Measurements from ENCODE around the gene ZC3H4. TPM values are rescaled to one million over a fixed set of nuclear protein-coding genes. Genes with fewer than 3 reads are reported as not detected.

The ZC3H4 gene
- total RNA-seq, 1 donor from 2014 or later: 22.1 TPM

DNA sequence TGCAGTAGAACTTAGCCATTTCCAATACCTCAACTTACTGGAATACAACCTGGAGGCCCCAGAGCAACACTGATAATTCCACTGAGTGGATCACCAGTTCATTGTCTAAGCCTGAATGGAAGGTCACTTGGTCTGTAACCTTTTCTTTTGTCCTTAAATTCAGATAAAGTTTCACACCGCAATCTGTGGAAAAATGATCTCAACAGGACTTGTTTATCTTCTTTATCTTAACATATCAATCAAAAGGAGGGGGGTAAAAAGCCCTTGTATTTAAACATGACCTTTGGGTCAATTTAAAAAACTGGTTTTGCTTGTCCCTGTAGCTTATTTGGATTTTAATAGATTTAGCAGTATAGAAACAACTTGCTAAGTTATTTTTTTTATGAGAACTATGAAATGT is 38.6 kb upstream of the ZC3H4 start:
- Histone ChIP-seq H3K4me1 (peaks cover 32% of the 10 kb centered on the region), H3K27me3 (ENCODE audit: low read depth) (no peaks in the 10 kb centered on the region), H3K9me3 (replicated peaks) (no peaks in the 10 kb centered on the region), H3K27ac (replicated peaks) (no peak overlapping the region), H3K36me3 (peaks cover 61% of the 10 kb centered on the region), H3K4me3 (no peak overlapping the region)
- intact Hi-C loops (cut with micrococcal nuclease): loop anchor here (5.0 to 10.0 kb wide), 2 partner anchors 63 to 95 kb away; no protein-coding TSS in a partner anchor
- DNase-seq: no peak
- TF ChIP-seq, protein P1, sequence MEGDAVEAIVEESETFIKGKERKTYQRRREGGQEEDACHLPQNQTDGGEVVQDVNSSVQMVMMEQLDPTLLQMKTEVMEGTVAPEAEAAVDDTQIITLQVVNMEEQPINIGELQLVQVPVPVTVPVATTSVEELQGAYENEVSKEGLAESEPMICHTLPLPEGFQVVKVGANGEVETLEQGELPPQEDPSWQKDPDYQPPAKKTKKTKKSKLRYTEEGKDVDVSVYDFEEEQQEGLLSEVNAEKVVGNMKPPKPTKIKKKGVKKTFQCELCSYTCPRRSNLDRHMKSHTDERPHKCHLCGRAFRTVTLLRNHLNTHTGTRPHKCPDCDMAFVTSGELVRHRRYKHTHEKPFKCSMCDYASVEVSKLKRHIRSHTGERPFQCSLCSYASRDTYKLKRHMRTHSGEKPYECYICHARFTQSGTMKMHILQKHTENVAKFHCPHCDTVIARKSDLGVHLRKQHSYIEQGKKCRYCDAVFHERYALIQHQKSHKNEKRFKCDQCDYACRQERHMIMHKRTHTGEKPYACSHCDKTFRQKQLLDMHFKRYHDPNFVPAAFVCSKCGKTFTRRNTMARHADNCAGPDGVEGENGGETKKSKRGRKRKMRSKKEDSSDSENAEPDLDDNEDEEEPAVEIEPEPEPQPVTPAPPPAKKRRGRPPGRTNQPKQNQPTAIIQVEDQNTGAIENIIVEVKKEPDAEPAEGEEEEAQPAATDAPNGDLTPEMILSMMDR (IDR thresholded peaks at IDR 0.05; ENCODE audit: borderline replicate concordance): no peak

DNA sequence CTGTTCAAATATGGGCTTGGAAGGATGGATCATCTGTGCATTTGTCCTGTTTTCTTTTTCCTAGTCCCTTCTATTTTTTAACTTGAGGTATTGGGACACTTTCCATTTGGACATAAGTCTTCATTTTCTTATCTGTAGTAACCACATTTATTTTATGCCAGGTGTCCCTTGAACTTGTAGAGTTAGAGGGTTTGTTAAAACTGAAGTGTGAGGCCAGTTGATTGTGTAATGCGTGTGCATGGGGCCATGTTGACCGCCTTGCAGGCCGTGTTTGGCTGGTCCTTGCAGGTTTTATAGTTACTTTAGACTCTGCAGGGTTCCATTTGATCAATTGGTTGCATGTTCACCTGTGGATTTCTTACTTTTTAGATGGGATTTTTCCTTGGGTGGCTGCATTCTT is 38.1 kb upstream of the ZC3H4 start:
- H3K27ac ChIP-seq (replicated peaks): no peak overlapping the region
- no peaks in the 10 kb centered on the region for H3K9me3 ChIP-seq (replicated peaks)
- no peak overlapping the region for H3K4me3 ChIP-seq
- peaks cover 26% of the 10 kb centered on the region for H3K4me1 ChIP-seq
- no peak for DNase-seq
- TF ChIP-seq, protein P1 (IDR thresholded peaks at IDR 0.05; ENCODE audit: borderline replicate concordance): no peak
- H3K27me3 ChIP-seq (ENCODE audit: low read depth): no peaks in the 10 kb centered on the region
- H3K36me3 ChIP-seq: peaks cover 66% of the 10 kb centered on the region
- intact Hi-C loops (cut with micrococcal nuclease): loop anchor here (5.0 to 10.0 kb wide), 2 partner anchors 63 to 96 kb away; no protein-coding TSS in a partner anchor

DNA sequence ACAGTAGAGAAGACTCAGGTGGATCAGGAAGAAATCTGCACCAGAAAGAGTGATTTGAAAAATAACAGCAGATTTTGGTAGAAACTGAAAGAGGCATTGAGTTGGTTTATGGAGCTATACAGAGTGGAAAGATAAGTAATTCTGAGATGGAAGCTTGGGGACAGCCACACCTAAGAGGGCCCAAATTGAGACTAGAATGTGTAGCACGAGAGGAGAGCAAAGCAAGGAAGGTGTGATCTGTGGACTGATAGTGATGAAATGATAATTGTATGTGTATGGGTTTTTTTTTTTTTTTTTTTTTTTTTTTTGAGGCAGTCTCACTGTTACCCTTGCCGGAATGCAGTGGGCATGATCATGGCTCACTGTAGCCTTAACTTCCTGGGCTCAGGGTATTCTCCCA is 33.3 kb upstream of the ZC3H4 start:
- TF ChIP-seq, protein P1 (IDR thresholded peaks at IDR 0.05; ENCODE audit: borderline replicate concordance): no peak
- Histone ChIP-seq H3K9me3 (replicated peaks) (no peaks in the 10 kb centered on the region), H3K36me3 (peaks cover 69% of the 10 kb centered on the region), H3K27me3 (ENCODE audit: low read depth) (no peaks in the 10 kb centered on the region), H3K4me1 (peaks cover 5% of the 10 kb centered on the region), H3K27ac (replicated peaks) (no peak overlapping the region), H3K4me3 (no peak overlapping the region)
- no peak for DNase-seq
- intact Hi-C loops (cut with micrococcal nuclease): no loop called here

DNA sequence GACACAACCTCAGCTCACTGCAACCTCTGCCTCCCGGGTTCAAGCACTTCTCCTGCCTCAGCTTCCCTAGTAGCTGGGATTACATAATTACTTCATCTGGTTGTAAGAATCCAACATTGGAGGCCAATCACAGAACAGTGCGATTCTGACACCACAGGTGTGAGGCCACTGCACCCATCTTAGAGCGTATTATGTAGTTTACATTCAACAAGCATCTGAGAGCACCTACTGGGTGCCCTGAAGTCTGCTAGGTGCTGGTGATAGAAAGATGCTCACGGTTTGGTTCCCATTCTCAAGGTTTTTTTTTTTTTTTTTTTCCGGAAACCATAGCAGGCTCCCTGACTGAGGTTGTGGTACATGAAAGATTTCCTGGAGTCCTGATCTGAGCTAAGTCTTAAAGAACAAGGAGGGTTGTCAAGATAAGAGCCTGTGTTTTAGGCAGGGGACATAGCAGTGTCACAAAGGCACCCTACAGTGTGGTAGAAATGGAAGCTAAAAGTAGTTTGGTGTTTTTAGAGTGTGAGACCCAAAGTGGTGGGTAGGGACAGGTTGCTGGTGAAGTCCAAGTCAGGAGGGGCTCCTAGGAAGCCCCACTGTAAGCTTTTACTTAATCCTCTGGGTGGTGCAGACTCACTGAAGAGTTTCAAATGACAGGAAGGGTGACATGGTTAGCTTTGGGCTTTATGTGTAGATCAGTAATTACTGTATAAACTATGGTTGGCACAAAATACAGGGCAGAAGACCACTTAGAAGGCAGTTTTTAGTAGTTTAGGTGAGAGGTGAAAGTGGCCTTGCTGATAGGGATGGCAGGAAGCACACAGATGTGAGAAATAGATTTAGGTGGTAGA is 32.3 kb upstream of the ZC3H4 start:
- intact Hi-C loops (cut with micrococcal nuclease): no loop called here
- no peak overlapping the region for H3K27ac ChIP-seq (replicated peaks)
- peaks cover 11% of the 10 kb centered on the region for H3K4me1 ChIP-seq
- TF ChIP-seq, protein P1 (IDR thresholded peaks at IDR 0.05; ENCODE audit: borderline replicate concordance): no peak
- no peak overlapping the region for H3K4me3 ChIP-seq
- H3K9me3 ChIP-seq (replicated peaks): no peaks in the 10 kb centered on the region
- H3K27me3 ChIP-seq (ENCODE audit: low read depth): no peaks in the 10 kb centered on the region
- DNase-seq: no peak
- H3K36me3 ChIP-seq: peaks cover 59% of the 10 kb centered on the region

DNA sequence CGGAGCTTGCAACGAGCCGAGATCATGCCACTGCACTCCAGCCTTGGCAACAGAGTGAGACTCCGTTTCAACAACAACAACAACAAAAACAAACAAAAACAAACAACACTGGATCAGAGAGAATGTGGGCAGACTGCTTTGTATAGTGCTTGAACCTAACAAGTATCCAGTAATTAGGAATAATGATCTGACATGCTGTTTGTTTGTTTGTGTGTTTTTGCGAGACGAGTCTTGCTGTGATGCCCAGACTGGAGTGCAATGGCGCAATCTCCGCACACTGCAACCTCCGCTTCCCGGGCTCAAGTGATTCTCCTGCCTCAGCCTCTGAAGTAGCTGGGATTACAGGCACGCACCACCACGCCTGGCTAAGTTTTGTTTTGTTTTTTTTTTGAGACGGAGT is 31.1 kb upstream of the ZC3H4 start:
- Histone ChIP-seq H3K9me3 (replicated peaks) (no peaks in the 10 kb centered on the region), H3K36me3 (peaks cover 51% of the 10 kb centered on the region), H3K27me3 (ENCODE audit: low read depth) (no peaks in the 10 kb centered on the region), H3K4me3 (no peak overlapping the region), H3K27ac (replicated peaks) (no peak overlapping the region), H3K4me1 (peaks cover 7% of the 10 kb centered on the region)
- TF ChIP-seq, protein P1 (IDR thresholded peaks at IDR 0.05; ENCODE audit: borderline replicate concordance): no peak
- intact Hi-C loops (cut with micrococcal nuclease): no loop called here
- DNase-seq: no peak

All from left ventricle myocardium inferior (tissue), 1 donor.